ENCODE data around the gene PKLR.

The PKLR gene

GRCh38 chr1:155273343-155274245 lies 27.6 kb downstream of the PKLR start, which contains the start of gene CLK2:
Gene CLK2 (minus strand): TSS chr1:155273504. CDS start chr1:155270977, 2,527 bp downstream.
- peak within 1 kb of the TSS; percentile 92 for H3K9ac ChIP-seq (ENCODE audit: insufficient read length)
- peak within 1 kb of the TSS; percentile 98 for H3K4me3 ChIP-seq
- DNase-seq (ENCODE audit: low read depth, low spot score): peak; percentile 57
- H3K9me3 ChIP-seq (ENCODE audit: low read depth, low read length): no peaks in the 10 kb centered on the region
- peak within 1 kb of the TSS; percentile 84 for H3K27ac ChIP-seq
- TF ChIP-seq POLR2AphosphoS5 (IDR thresholded peaks at IDR 0.05; ENCODE audit: borderline replicate concordance, low read depth, low read length) (peak; percentile 88), FOXP2 (optimal IDR thresholded peaks at IDR 0.05; ENCODE audit: control extremely low read depth, extremely low read length, insufficient read depth) (peak; percentile 60), EZH2 (IDR thresholded peaks at IDR 0.05) (no peak)
- peaks cover 29% of the 10 kb centered on the region for H3K36me3 ChIP-seq (ENCODE audit: insufficient read depth, low read length)

GRCh38 chr1:155272466-155273342 lies 28.5 kb downstream of the PKLR start:
- DNase-seq (ENCODE audit: low read depth, low spot score): no peak
- H3K9ac ChIP-seq (ENCODE audit: insufficient read length): peak overlapping the region; percentile 92
- H3K36me3 ChIP-seq (ENCODE audit: insufficient read depth, low read length): peaks cover 38% of the 10 kb centered on the region
- H3K4me3 ChIP-seq: peak overlapping the region; percentile 98
- H3K27ac ChIP-seq: peak overlapping the region; percentile 84
- H3K9me3 ChIP-seq (ENCODE audit: low read depth, low read length): no peaks in the 10 kb centered on the region
- TF ChIP-seq EZH2 (IDR thresholded peaks at IDR 0.05): no peak
- no peak for TF ChIP-seq FOXP2 (optimal IDR thresholded peaks at IDR 0.05; ENCODE audit: control extremely low read depth, extremely low read length, insufficient read depth)
- no peak for TF ChIP-seq POLR2AphosphoS5 (IDR thresholded peaks at IDR 0.05; ENCODE audit: borderline replicate concordance, low read depth, low read length)

GRCh38 chr1:155269381-155269780 lies 31.9 kb downstream of the PKLR start:
- H3K27ac ChIP-seq: no peak overlapping the region
- H3K9me3 ChIP-seq (ENCODE audit: low read depth, low read length): no peaks in the 10 kb centered on the region
- DNase-seq (ENCODE audit: low read depth, low spot score): no peak
- no peak overlapping the region for H3K4me3 ChIP-seq
- peaks cover 65% of the 10 kb centered on the region for H3K36me3 ChIP-seq (ENCODE audit: insufficient read depth, low read length)
- TF ChIP-seq FOXP2 (optimal IDR thresholded peaks at IDR 0.05; ENCODE audit: control extremely low read depth, extremely low read length, insufficient read depth): no peak
- H3K9ac ChIP-seq (ENCODE audit: insufficient read length): no peak overlapping the region

GRCh38 chr1:155268630-155269029 lies 32.6 kb downstream of the PKLR start:
- no peak for DNase-seq (ENCODE audit: low read depth, low spot score)
- H3K36me3 ChIP-seq (ENCODE audit: insufficient read depth, low read length): peaks cover 73% of the 10 kb centered on the region
- H3K9ac ChIP-seq (ENCODE audit: insufficient read length): no peak overlapping the region
- H3K9me3 ChIP-seq (ENCODE audit: low read depth, low read length): no peaks in the 10 kb centered on the region
- no peak overlapping the region for H3K27ac ChIP-seq
- no peak overlapping the region for H3K4me3 ChIP-seq
- no peak for TF ChIP-seq EZH2 (IDR thresholded peaks at IDR 0.05)
- TF ChIP-seq FOXP2 (optimal IDR thresholded peaks at IDR 0.05; ENCODE audit: control extremely low read depth, extremely low read length, insufficient read depth): no peak
- no peak for TF ChIP-seq POLR2AphosphoS5 (IDR thresholded peaks at IDR 0.05; ENCODE audit: borderline replicate concordance, low read depth, low read length)

GRCh38 chr1:155267373-155267772 lies 33.9 kb downstream of the PKLR start:
- H3K27ac ChIP-seq: no peak overlapping the region
- DNase-seq (ENCODE audit: low read depth, low spot score): no peak
- peaks cover 83% of the 10 kb centered on the region for H3K36me3 ChIP-seq (ENCODE audit: insufficient read depth, low read length)
- no peak overlapping the region for H3K9ac ChIP-seq (ENCODE audit: insufficient read length)
- no peak overlapping the region for H3K4me3 ChIP-seq
- TF ChIP-seq EZH2 (IDR thresholded peaks at IDR 0.05): no peak
- no peak for TF ChIP-seq FOXP2 (optimal IDR thresholded peaks at IDR 0.05; ENCODE audit: control extremely low read depth, extremely low read length, insufficient read depth)
- TF ChIP-seq POLR2AphosphoS5 (IDR thresholded peaks at IDR 0.05; ENCODE audit: borderline replicate concordance, low read depth, low read length): no peak
- H3K9me3 ChIP-seq (ENCODE audit: low read depth, low read length): no peaks in the 10 kb centered on the region

GRCh38 chr1:155266553-155266952 lies 34.7 kb downstream of the PKLR start:
- no peak overlapping the region for H3K4me3 ChIP-seq
- TF ChIP-seq EZH2 (IDR thresholded peaks at IDR 0.05) (no peak), POLR2AphosphoS5 (IDR thresholded peaks at IDR 0.05; ENCODE audit: borderline replicate concordance, low read depth, low read length) (no peak), FOXP2 (optimal IDR thresholded peaks at IDR 0.05; ENCODE audit: control extremely low read depth, extremely low read length, insufficient read depth) (no peak)
- no peaks in the 10 kb centered on the region for H3K9me3 ChIP-seq (ENCODE audit: low read depth, low read length)
- DNase-seq (ENCODE audit: low read depth, low spot score): no peak
- no peak overlapping the region for H3K27ac ChIP-seq
- H3K36me3 ChIP-seq (ENCODE audit: insufficient read depth, low read length): peaks cover 80% of the 10 kb centered on the region
- no peak overlapping the region for H3K9ac ChIP-seq (ENCODE audit: insufficient read length)

- Histone ChIP-seq H3K4me3 (no peak overlapping the region), H3K36me3 (ENCODE audit: insufficient read depth, low read length) (peaks cover 61% of the 10 kb centered on the region), H3K9me3 (ENCODE audit: low read depth, low read length) (no peaks in the 10 kb centered on the region), H3K9ac (ENCODE audit: insufficient read length) (no peak overlapping the region), H3K27ac (peak overlapping the region; percentile 67; the same call in 1 of the 2 replicates)
- no peak for DNase-seq (ENCODE audit: low read depth, low spot score)
- no peak for TF ChIP-seq POLR2AphosphoS5 (IDR thresholded peaks at IDR 0.05; ENCODE audit: borderline replicate concordance, low read depth, low read length)
- TF ChIP-seq FOXP2 (optimal IDR thresholded peaks at IDR 0.05; ENCODE audit: control extremely low read depth, extremely low read length, insufficient read depth): no peak
- TF ChIP-seq EZH2 (IDR thresholded peaks at IDR 0.05): no peak
Measured at GRCh38 chr1:155263067-155263466, 38.2 kb downstream of the PKLR start.
